Liver (tissue), 9 donors: ENCODE results near the gene CCR4. TPM values are rescaled to one million over a fixed set of nuclear protein-coding genes. Genes with fewer than 3 reads are reported as not detected.

Experiments used
- DNase-seq: peaks from one replicate; pipeline ENCODE4 v3.0.0-alpha.2; 2017; ENCODE audit warnings: low spot score
- H3K27ac ChIP-seq, 2 donors: one replicate each; pipeline ENCODE4 v1.7.0; 2013; ENCODE audit warnings: inconsistent platforms in 2 of 2, low read length in 2 of 2, control low read depth in 1 of 2, low read depth in 1 of 2, mild to moderate bottlenecking in 1 of 2
- H3K27me3 ChIP-seq, 4 donors: one replicate each; pipeline versions ENCODE4 v1.6.1 to v1.7.0; 2013; ENCODE audit warnings: low read length in 3 of 4, inconsistent platforms in 1 of 4, mild to moderate bottlenecking in 1 of 4, moderate library complexity in 1 of 4; ENCODE audit not compliant: control insufficient read depth in 4 of 4, insufficient read depth in 4 of 4
- H3K36me3 ChIP-seq, 4 donors: one replicate each; pipeline versions ENCODE4 v1.6.1 to v1.7.0; 2013; ENCODE audit warnings: low read length in 3 of 4, mild to moderate bottlenecking in 3 of 4, low read depth in 1 of 4, moderate library complexity in 1 of 4; ENCODE audit not compliant: control insufficient read depth in 4 of 4, insufficient read depth in 3 of 4
- H3K4me1 ChIP-seq, 4 donors: one replicate each; pipeline versions ENCODE4 v1.6.1 to v1.7.0; 2013; ENCODE audit warnings: low read length in 3 of 4, mild to moderate bottlenecking in 3 of 4, moderate library complexity in 1 of 4; ENCODE audit not compliant: control insufficient read depth in 4 of 4, insufficient read depth in 4 of 4
- H3K4me3 ChIP-seq, 3 donors: one replicate each; pipeline versions ENCODE4 v1.6.1 to v1.7.0; 2013; ENCODE audit warnings: low read length in 3 of 3, control low read depth in 1 of 3, low read depth in 1 of 3, mild to moderate bottlenecking in 1 of 3
- H3K9ac ChIP-seq, 2 donors: one replicate each; pipeline ENCODE4 v1.7.0; 2013; ENCODE audit warnings: low read length in 2 of 2, mild to moderate bottlenecking in 2 of 2, moderate library complexity in 2 of 2, control low read depth in 1 of 2, low read depth in 1 of 2
- H3K9me3 ChIP-seq, 4 donors: one replicate each; pipeline versions ENCODE4 v1.6.1 to v1.7.0; 2013; ENCODE audit warnings: low read length in 3 of 4; ENCODE audit not compliant: control insufficient read depth in 4 of 4
- EGR1 ChIP-seq, 2 donors: IDR thresholded peaks; 2 replicates each; pipeline ENCODE4 v1.6.1; 2016 to 2018; ENCODE audit warnings: antibody characterized with exemption in 2 of 2, low read depth in 2 of 2
- FOXA1 ChIP-seq: IDR thresholded peaks from 2 replicates; pipeline ENCODE4 v1.6.1; 2016; ENCODE audit warnings: antibody characterized with exemption
- FOXA2 ChIP-seq: IDR thresholded peaks from 2 replicates; pipeline ENCODE4 v1.6.1; 2016; ENCODE audit warnings: antibody characterized with exemption
- GABPA ChIP-seq, 2 donors: IDR thresholded peaks in 1 of 2; conservative IDR thresholded peaks in 1 of 2; 2 replicates each; pipeline ENCODE4 v1.6.1; 2016; ENCODE audit warnings: antibody characterized with exemption in 2 of 2, mild to moderate bottlenecking in 1 of 2, moderate library complexity in 1 of 2
- HNF4A ChIP-seq, 2 donors: conservative IDR thresholded peaks; 2 replicates each; pipeline ENCODE4 v1.6.1; 2016; ENCODE audit warnings: antibody characterized with exemption in 2 of 2, mild to moderate bottlenecking in 2 of 2
- JUND ChIP-seq, 2 donors: IDR thresholded peaks; 2 replicates each; pipeline ENCODE4 v1.6.1; 2016; ENCODE audit warnings: antibody characterized with exemption in 2 of 2
- RAD21 ChIP-seq, 2 donors: IDR thresholded peaks; 2 replicates each; pipeline ENCODE4 v1.6.1; 2016; ENCODE audit warnings: antibody characterized with exemption in 2 of 2, mild to moderate bottlenecking in 2 of 2
- RXRA ChIP-seq, 2 donors: IDR thresholded peaks; 2 replicates each; pipeline ENCODE4 v1.6.1; 2017 to 2018; ENCODE audit warnings: antibody characterized with exemption in 2 of 2, mild to moderate bottlenecking in 1 of 2
- SP1 ChIP-seq: IDR thresholded peaks from 2 replicates; pipeline ENCODE4 v1.6.1; 2018; ENCODE audit warnings: antibody characterized with exemption, mild to moderate bottlenecking
- YY1 ChIP-seq: IDR thresholded peaks from 2 replicates; pipeline ENCODE4 v1.6.1; 2016; ENCODE audit warnings: antibody characterized with exemption, mild to moderate bottlenecking
- WGBS: extraction: QIAGEN DNeasy Blood & Tissue Kit; methylation state at CpG from one replicate; pipeline ENCODE4 v1.1.7; 2013; 5-methylcytosine and 5-hydroxymethylcytosine counted together
- polyA plus RNA-seq, 2 donors: library from polyadenylated mRNA; stranded (reverse) in 1 of 2; unstranded in 1 of 2; fragments of 200-250 nt in 1 of 2; fragments of >200 nt in 1 of 2; fragmentation: Nextera tagmentation in 1 of 2; extraction: Ambion mirVana in 1 of 2; gene quantifications; one replicate each; pipeline versions ENCODE4 v1.2.1 to v1.2.3, GENCODE V29; 2013 to 2015
- total RNA-seq, 2 donors: library from RNA; depleted of rRNA; stranded (reverse); fragments of >200 nt; gene quantifications; one replicate each; pipeline ENCODE4 v1.2.3, GENCODE V29; 2014
- TF ChIP-seq, protein P1 (sequence below): IDR thresholded peaks from 2 replicates; pipeline ENCODE4 v1.6.1; 2016; ENCODE audit warnings: antibody characterized with exemption
- TF ChIP-seq, protein P2 (sequence below): IDR thresholded peaks from 2 replicates; pipeline ENCODE4 v1.6.1; 2016; ENCODE audit warnings: antibody characterized with exemption
- donor health status: healthy.
- donor health status: healthy.
- donor health status: healthy.
- donor health status: healthy.
- donor health status: healthy.

Gene CCR4
- total and polyA plus RNA-seq, 4 donors, result 0.07 to 1.0 (median 0.17) TPM

DNA sequence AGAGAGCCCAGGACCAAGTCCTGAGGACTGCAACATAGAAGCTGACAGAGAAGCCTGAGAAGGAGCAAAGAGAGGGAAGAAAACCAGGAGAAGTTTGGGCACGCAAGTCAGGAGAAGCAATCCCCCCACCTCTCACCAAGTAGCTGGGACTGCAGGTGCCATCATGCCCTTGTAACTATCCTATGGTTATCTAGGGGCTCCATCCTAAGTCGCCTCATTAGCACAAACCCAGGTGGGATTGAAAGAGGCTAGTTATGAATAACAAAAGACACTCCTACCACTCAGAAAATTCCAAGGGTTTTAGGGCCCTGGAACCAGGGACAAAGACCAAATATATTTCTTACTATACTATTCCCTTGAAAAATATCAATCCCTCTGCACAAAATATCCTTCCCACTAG lies 53.5 kb downstream of the CCR4 start:
- H3K27ac ChIP-seq, result no peak overlapping the region
- no peak overlapping the region for H3K4me3 ChIP-seq
- no peak overlapping the region for H3K9ac ChIP-seq
- 97% methylated on average over 2 of the region's 2 CpGs for WGBS
- H3K9me3 ChIP-seq, result peaks cover 0 to 4% (median 0%) of the 10 kb centered on the region in 4 donors
- H3K27me3 ChIP-seq, result no peaks in the 10 kb centered on the region
- peaks cover 6 to 13% (median 9%) of the 10 kb centered on the region in 4 donors for H3K4me1 ChIP-seq
- no peak for DNase-seq
- no peak for TF ChIP-seq FOXA2
- TF ChIP-seq EGR1 (IDR thresholded peaks at IDR 0.05; ENCODE audit: low read depth in 2 of 2), result no peak
- no peak for TF ChIP-seq RXRA (IDR thresholded peaks at IDR 0.05)
- no peak for TF ChIP-seq FOXA1
- TF ChIP-seq, protein P1, sequence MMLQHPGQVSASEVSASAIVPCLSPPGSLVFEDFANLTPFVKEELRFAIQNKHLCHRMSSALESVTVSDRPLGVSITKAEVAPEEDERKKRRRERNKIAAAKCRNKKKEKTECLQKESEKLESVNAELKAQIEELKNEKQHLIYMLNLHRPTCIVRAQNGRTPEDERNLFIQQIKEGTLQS, result no peak
- no peak for TF ChIP-seq RAD21 (IDR thresholded peaks at IDR 0.05)
- TF ChIP-seq HNF4A (conservative IDR thresholded peaks at IDR 0.05), result no peak
- no peak for TF ChIP-seq YY1
- TF ChIP-seq JUND (IDR thresholded peaks at IDR 0.05), result no peak
- TF ChIP-seq, protein P2, sequence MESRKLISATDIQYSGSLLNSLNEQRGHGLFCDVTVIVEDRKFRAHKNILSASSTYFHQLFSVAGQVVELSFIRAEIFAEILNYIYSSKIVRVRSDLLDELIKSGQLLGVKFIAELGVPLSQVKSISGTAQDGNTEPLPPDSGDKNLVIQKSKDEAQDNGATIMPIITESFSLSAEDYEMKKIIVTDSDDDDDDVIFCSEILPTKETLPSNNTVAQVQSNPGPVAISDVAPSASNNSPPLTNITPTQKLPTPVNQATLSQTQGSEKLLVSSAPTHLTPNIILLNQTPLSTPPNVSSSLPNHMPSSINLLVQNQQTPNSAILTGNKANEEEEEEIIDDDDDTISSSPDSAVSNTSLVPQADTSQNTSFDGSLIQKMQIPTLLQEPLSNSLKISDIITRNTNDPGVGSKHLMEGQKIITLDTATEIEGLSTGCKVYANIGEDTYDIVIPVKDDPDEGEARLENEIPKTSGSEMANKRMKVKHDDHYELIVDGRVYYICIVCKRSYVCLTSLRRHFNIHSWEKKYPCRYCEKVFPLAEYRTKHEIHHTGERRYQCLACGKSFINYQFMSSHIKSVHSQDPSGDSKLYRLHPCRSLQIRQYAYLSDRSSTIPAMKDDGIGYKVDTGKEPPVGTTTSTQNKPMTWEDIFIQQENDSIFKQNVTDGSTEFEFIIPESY, result no peak
- no peak for TF ChIP-seq SP1
- no peak for TF ChIP-seq GABPA (IDR thresholded peaks at IDR 0.05 in 1 of 2, conservative IDR thresholded peaks at IDR 0.05 in 1 of 2)
- peaks cover 1 to 13% (median 9%) of the 10 kb centered on the region in 4 donors for H3K36me3 ChIP-seq

Other genes starting within 250 kb of the CCR4 start
- gene TRIM71, start 133.6 kb upstream of the CCR4 start, total RNA-seq, result 1 to 10 TPM in 1 of 2 donors, under 1 TPM in 1; under 0.01 to 9.1 TPM
- not detected for gene TRIM71, start 133.6 kb upstream of the CCR4 start, polyA plus RNA-seq
- gene GLB1, start 145.5 kb downstream of the CCR4 start, total RNA-seq, result 10 to 100 TPM; 33.8 to 39.8 TPM
- 10 to 100 TPM; 21.6 to 36.8 TPM for gene GLB1, start 145.5 kb downstream of the CCR4 start, polyA plus RNA-seq
- gene TMPPE, start 145.5 kb downstream of the CCR4 start, total RNA-seq, result 10 to 100 TPM in 1 of 2 donors, 1 to 10 TPM in 1; 6.8 to 10.2 TPM
- gene TMPPE, start 145.5 kb downstream of the CCR4 start, polyA plus RNA-seq, result under 1 TPM; 0.51 to 0.56 TPM
- gene CRTAP, start 162.4 kb downstream of the CCR4 start, total RNA-seq, result 10 to 100 TPM; 34.9 to 47.6 TPM
- 10 to 100 TPM; 26.5 to 42.1 TPM for gene CRTAP, start 162.4 kb downstream of the CCR4 start, polyA plus RNA-seq